GM19351 (cell line): ENCODE results near the gene ABHD3.
"Not testable (repeated sequence)": the region's sequence is repeated elsewhere in the genome, so short reads cannot be mapped to it uniquely, and the experiment has no call there.

ENCODE experiments used
- ATAC-seq: cut with Tn5 transposase; IDR thresholded peaks from one replicate; pipeline ENCODE4 v1.9.1; 2021; ENCODE audit warnings: mild to moderate bottlenecking, moderate library complexity; ENCODE audit not compliant: unreplicated experiment

Gene ABHD3

GRCh38 chr18:21656402-21656801 lies 48.2 kb downstream of the ABHD3 start:
- no peak for ATAC-seq

GRCh38 chr18:21653361-21653760 lies 51.2 kb downstream of the ABHD3 start:
- no peak for ATAC-seq

GRCh38 chr18:21652073-21652472 lies 52.5 kb downstream of the ABHD3 start:
- ATAC-seq, result no peak

GRCh38 chr18:21650311-21650710 lies 54.3 kb downstream of the ABHD3 start:
- ATAC-seq, result no peak

GRCh38 chr18:21640375-21640774 lies 64.2 kb downstream of the ABHD3 start:
- not testable (repeated sequence) for ATAC-seq

GRCh38 chr18:21638822-21639221 lies 65.8 kb downstream of the ABHD3 start:
- ATAC-seq, result no peak

- no peak for ATAC-seq
These were observed 67.8 kb downstream of the ABHD3 start for GRCh38 chr18:21636769-21637168.

GRCh38 chr18:21634588-21635199 lies 69.9 kb downstream of the ABHD3 start:
- ATAC-seq, result no peak

- no peak for ATAC-seq
These were observed 72.2 kb downstream of the ABHD3 start for GRCh38 chr18:21632393-21632792.

- ATAC-seq, result peak; percentile 94
These were observed 75.3 kb downstream of the ABHD3 start for GRCh38 chr18:21629089-21629832.

GRCh38 chr18:21621640-21622039 lies 82.9 kb downstream of the ABHD3 start:
- ATAC-seq, result not testable (repeated sequence)

GRCh38 chr18:21612125-21613039 lies 92.2 kb downstream of the ABHD3 start, which contains the start of gene SNRPD1:
SNRPD1 (plus strand) TSS chr18:21612314; CDS start chr18:21612430, 116 bp downstream.
- ATAC-seq, result peak; percentile 98

- peak; percentile 1 for ATAC-seq
These were observed 93.0 kb downstream of the ABHD3 start for GRCh38 chr18:21611401-21612124.

GRCh38 chr18:21605213-21605612 lies 99.4 kb downstream of the ABHD3 start:
- ATAC-seq, result no peak

- ATAC-seq, result no peak
These were observed 99.9 kb downstream of the ABHD3 start for GRCh38 chr18:21604671-21605070.

- ATAC-seq, result no peak
These were observed 102.3 kb downstream of the ABHD3 start for GRCh38 chr18:21602299-21602587.
